GM18526 (cell line): ENCODE results near the gene SMOC2.

Source experiments
- POLR2A ChIP-seq: IDR thresholded peaks from 3 replicates; pipeline ENCODE4 v1.6.1; 2011; ENCODE audit not compliant: insufficient read length; ENCODE audit errors: extremely low read depth

SMOC2 gene

GRCh38 chr6:168412456-168412855 is 28.5 kb upstream of the SMOC2 start:
- no peak for TF ChIP-seq POLR2A

DNA sequence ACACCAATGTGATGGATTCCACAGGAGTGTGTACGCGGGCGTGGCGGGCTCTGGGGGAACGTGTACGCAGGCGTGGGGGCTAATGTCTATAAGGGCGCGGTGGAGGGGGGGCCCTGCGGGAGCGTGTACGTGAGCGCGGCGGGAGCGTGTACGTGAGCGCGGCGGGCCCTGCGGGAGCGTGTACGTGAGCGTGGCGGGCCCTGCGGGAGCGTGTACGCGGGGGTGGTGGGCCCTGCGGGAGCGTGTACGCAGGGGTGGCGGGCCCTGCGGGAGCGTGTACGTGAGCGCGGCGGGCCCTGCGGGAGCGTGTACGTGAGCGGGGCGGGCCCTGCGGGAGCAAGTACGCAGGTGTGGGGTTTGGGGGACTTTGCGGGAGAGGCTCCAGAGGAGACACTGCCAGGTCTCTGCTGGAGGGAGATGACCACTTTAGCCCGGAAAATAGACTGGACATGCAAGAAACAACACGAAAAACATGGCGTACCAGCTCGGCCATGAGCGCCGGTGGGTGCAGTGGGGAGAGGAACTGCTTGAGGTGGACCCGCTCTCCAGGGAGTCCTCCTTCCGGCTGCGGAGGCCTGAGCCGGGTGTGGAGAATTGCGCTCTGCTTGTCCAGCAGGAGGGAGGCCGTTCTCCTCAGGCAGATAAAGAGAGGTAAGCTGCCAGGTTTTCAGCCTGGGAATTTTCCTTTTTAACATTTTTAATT is 27.8 kb upstream of the SMOC2 start:
- TF ChIP-seq POLR2A: no peak

DNA sequence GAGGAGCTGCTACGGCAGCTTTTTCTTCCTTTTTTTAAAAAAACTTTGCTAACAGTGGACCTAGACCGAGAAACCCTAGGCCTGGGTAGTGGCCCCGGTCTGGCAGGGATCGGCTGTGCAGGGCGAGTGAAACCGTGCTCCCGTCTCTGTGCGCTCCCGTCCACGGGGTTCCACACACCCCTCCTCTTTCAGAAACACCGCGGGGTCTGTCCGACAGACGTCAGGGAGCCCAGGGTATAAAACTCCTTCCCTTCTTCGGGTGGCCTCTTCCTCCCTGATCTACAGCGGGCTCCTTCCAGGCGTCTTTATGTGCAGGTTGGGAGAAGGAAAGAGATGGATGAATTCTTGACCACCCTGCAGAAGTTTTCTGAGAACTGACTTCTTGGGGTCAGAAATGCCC is 27.1 kb upstream of the SMOC2 start:
- no peak for TF ChIP-seq POLR2A

- TF ChIP-seq POLR2A: no peak
Observed at GRCh38 chr6:168414336-168415097, 26.5 kb upstream of the SMOC2 start.

DNA sequence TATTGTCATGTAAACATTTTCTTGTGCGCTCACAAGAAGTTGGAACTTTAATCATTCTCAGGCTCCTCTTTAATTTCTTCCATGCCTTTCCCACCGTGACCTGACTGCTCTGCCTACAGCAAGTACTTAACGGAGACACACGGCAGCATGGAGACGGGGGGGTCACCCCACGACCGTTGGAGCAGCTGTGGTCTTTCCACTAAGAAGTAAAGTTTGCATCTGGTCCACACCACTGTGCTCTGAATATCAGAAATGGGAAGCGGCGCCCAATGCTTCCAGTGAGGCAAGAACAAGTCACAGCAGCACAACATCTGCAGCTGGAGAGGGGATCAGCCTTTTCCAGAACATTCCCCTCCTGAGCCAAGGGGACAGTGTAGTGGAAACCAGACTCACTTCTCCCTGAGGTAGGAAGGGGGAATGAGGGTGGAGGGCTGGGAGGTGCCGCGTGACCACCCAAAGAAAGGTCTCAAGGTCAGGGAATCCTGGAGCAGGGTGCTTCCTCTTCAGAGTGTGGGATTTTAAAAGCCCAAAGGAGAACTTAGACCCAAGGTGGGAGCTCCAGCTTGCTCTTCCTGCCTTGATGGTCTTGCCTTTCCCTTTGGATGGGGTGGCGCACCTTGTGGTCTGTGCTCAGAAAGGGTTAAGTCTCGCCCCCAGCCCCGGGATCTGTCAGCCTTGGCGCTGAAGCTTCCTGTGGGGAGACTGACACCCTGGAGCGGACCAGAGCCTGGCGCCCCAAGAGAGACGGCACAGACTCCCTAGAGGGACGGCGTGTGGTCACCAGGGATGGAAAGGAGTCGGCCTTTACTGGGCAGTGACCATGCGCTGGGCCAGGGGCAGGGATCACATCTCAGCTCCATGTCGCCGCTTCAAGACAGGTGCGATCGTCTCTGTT is 25.6 kb upstream of the SMOC2 start:
- TF ChIP-seq POLR2A: no peak

- no peak for TF ChIP-seq POLR2A
Observed at GRCh38 chr6:168415993-168416530, 24.9 kb upstream of the SMOC2 start.

- no peak for TF ChIP-seq POLR2A
Observed at GRCh38 chr6:168416531-168416930, 24.5 kb upstream of the SMOC2 start.

DNA sequence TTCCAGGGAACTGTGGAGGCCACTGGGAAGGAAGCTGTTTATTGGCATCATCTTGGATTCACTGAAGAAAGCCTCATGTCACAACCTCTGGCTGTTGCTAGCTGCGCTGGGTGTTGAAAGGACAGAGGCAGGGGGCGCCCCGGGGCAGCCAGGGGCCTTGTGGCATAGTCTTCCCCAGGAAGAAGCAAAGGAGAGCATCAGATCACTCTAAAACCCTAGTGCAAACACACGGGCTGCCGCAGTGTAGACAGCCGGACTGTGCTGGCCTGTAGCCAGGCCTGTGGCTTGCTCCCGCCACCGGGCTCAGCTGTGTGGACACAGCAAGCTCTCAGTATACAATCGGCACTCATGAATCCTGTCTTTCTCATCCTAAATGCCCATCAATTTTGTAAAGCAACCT is 23.8 kb upstream of the SMOC2 start:
- no peak for TF ChIP-seq POLR2A

GRCh38 chr6:168417679-168418557 is 23.1 kb upstream of the SMOC2 start:
- TF ChIP-seq POLR2A: no peak

- no peak for TF ChIP-seq POLR2A
Observed at GRCh38 chr6:168418711-168419121, 22.3 kb upstream of the SMOC2 start.

DNA sequence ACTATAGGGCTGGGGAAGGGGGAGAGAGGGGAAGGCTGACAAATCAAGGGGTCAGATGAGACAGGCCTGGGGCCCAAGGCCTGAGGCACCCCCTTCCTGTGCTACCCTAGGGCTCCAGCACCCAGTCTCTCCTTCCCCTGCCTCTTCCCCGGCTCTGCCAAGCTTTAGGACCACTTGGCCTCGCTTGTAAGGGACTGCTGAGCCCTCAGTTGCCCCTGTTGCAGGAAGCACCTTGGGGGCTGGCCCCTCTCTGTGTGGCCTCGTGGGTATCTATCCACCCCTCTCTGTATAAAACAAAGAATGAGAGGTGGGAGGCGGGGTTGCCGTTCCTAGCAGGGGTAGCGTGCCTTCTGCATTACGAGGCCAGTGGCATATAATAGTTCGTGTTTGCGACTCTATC is 21.4 kb upstream of the SMOC2 start:
- no peak for TF ChIP-seq POLR2A

- no peak for TF ChIP-seq POLR2A
Observed at GRCh38 chr6:168420084-168420483, 20.9 kb upstream of the SMOC2 start.

GRCh38 chr6:168420706-168421105 is 20.3 kb upstream of the SMOC2 start:
- no peak for TF ChIP-seq POLR2A

DNA sequence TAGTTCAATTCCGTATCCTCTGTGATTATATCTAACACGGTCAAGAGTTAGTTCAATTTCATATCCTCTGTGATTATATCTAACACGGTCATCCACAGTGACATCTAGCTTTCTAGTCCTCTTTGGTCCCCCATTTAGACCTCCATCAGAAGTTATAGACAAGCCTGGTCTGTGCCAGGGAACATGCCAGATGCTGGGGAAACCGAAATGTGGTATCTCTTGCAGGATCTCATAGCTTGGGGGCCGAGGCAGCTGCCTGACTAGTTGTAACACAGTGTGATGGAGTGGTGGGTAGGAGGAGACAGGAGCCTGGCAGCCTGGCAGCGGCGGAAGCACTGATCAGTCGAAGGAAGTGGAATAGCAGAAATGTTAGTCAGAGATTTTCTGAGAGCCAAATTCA is 13.8 kb upstream of the SMOC2 start:
- no peak for TF ChIP-seq POLR2A

DNA sequence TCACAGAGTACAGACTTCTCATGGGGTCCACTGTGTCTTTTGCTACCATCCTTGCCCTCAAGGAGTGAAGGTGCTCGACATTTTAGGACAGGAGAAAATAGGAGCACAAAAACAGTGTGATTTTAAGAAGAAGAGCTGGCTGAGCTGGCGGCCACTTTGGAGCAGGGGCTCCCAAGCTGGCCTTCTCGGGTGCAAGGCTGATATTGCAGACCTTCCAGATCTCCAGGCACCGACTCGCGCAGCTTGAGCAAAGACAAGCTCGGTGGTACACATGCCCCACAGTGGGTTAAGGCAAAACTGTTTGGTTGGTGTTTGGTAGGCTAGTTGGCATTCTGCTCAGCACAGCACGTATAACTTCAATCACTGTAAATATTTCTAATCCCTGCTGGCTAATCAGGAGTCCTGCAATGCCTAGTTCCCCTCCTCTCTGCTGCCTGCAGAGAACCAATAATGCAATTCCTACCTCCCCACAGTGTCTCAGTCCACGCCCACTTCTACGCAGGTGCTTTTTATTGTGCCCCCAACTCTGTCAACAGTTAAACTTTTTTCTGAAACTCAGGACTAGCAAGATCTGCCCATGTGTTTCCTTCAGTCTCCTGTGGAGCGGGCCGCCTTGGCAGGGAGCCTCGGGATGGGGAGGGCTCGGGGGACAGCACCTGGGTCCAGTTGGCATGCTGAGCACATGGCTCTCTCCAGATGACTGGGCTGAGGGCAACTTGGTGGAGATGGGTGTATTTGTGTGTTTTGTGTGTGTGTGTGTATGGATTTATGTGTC is 12.7 kb upstream of the SMOC2 start:
- no peak for TF ChIP-seq POLR2A
